GM15510 (cell line): ENCODE measurements around the gene CRIM1.

ENCODE experiments used
- POLR2A ChIP-seq: IDR thresholded peaks from 3 replicates; pipeline ENCODE4 v1.6.1; 2011; ENCODE audit warnings: borderline replicate concordance; ENCODE audit not compliant: insufficient read length; ENCODE audit errors: extremely low read depth

The CRIM1 gene

DNA sequence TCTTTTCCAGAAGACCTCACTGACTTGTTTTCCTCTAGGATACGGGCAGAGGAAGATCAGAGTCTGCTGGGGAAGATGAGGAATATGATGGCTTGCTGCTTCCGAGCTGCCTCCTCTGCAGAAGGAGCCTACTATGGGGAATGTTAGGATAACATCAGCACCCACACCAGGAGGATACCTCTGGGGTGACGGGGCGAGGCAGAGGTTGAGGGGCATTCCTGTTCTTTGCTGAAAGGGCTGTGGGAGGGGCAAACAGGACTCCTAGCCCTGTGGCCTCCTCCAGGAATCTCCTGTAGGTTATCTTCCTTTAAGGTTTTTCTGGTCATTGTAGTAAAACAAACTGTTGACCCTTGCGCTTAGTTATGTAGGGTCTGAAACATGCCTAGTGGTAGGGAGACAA, 102.5 kb downstream of the CRIM1 start:
- no peak for TF ChIP-seq POLR2A

DNA sequence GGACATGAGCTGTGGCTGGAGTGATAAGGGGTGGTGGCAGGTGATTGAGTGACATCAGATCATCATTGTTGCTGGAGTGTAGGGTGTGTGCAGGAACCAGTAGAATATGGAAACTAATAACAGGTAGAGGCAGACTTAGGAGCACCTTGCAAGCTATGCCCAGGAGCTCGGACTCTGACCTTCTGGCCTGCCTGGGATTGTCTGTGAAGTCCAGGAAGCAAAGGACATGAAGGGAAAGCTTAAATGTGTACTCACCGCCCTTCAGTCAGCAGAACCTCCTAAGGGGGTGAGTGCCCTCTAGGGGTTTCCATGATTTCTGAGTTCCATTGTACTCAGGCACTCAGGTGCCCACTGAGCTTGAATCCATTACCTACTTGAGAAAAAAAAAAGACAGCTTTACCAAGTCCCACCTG, 104.2 kb downstream of the CRIM1 start:
- TF ChIP-seq POLR2A = no peak

DNA sequence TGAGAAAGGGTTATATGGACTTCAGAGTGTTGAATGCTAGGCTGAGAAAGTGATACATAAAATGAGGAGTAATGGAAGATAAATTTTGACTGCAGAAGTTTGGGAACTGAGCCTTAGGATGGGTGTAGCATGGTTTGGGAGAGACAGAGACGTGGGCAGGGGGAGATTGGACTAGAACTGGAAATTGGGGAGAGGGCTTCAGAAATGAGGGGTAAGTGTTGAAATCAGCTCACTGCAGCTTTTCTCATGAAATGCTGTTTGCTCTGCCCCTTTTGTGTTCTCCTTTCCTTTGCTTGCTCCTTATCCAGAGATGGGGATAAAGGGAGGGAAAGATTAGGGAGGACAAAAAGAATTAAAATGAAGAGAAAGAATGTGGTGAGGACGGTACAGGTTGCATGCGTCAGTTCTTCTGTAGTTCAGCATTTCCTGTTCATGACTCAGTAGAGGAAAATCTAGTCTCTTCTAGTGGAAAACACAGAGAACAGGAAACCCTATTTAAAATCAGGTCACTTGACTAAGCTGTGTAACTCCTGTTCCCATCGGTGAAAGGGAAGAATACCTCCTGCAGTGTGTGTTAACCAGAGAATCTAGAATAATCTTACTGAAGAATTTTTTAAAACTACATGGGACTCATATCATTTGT, 105.6 kb downstream of the CRIM1 start:
- no peak for TF ChIP-seq POLR2A

DNA sequence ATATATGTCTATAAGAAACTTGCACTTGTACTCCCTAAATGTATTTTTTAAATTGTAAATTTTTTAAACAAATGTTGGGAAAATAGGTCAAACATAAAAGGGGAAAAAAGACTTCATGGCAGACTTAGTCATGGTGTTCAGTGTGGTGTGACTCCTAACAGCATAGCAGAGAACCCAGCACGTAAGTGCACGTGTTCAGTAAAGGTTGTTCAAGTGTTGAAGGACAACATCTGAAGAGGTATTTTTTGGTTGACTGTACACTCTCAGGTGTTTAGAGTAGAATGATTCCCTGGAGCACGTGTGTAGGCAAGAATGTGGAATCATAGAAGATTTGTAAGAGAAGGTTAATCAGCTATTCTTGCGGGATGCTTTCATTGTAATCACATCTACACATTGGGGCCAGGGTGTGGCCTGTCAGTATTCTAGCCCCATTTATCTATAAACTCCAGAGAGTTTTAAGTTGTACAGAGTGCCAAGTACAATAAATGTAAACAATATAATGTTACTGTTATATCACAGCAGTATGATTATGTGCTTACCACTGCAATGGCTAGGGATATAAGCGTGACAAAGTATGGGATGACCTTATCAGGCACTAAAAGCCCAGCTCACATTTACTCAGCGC, 106.8 kb downstream of the CRIM1 start:
- no peak for TF ChIP-seq POLR2A

DNA sequence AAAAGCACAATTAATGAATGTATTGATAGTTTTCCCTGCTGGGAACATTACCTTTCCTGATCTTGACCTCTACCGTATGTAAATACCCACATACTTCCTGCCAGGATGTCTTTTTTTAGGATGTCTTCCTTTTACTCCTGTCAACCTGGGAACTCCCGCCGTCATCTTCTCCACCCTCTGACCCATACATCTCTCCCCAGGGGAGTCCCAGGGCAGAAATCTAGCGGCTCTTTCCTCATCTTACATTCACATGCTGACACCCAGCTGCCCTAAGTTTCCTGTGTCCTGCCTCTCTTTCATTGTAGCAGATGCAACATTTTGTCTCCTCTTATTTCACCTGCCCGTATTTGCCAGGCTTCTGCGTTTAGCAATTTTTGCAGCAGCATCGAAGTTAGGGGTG, 107.8 kb downstream of the CRIM1 start:
- no peak for TF ChIP-seq POLR2A

DNA sequence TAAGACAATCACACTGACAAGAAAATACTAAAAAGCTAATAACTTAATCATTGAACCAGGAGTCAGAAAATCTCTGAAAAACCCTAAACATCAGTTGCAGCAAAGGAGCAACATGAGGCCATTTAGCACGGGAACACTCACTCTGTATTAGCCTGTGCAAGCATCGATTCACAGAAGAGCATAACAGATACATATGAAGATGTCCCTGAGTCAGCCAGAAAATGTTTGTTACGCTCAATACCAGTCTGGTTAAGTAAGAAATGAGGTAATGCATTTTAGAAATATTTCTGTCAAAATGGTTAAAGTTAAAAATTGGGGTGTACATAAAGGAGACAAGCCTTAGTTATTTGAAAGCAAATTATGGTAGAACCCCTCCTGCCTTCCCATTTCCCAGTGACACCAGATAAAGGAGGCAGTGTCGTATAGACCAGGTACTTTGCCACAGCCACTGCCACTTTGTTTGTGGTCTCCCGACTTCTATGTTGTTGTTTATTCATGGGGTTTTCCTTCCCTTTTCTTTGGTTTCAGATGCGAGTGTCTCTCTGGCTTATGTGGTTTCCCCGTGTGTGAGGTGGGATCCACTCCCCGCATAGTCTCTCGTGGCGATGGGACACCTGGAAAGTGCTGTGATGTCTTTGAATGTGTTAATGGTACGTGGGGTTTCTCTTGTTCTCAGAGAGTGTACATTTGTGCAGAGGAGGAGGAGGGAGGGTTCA, 108.6 kb downstream of the CRIM1 start:
- no peak for TF ChIP-seq POLR2A

DNA sequence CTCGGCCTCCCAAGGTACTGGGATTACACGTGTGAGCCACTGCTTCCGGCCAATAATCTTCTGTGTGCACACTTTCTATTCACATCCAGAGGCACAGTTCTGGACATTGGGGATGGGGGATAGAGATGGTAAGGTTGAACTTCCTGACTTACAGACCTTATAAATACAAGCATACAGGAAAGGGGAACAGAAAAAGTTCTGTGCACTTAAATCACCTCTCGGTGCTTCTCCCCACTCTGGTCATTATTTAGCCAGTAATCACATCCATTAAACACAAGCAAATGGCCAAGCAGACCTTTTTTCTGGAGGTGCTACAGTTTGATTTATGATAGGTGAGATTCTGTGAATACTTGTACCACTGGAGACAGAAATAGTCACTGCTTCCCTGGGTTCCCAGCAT, 110.6 kb downstream of the CRIM1 start:
- no peak for TF ChIP-seq POLR2A

DNA sequence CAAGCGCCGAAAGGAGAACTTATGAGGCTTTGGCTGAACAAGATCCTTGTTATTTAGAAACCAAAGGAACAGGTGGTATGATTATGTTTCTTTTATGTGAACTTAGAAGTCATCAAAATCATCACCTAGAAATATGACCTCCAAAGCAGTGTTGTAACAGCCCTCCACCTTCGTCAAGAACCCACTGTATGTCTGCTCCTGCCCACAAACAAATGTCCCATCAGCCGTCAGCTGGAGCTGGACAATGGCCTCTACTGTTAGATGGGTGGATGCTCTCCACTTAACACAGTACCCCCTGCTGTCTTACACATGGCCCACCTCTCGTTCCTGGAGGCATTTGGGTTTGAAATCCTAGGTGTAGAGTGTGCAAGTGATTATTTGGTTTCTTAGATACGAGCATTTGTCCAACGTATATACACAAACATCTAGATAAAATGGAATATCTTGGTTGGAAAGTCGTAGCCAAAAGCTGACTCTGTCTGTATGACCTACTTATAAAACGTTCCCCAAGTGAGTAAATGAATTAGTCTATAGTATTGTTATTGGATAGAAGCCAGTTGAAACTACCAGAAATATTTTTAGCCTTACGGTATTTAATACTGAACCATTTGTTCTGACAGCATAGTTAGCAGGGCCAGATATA, 113.0 kb downstream of the CRIM1 start:
- no peak for TF ChIP-seq POLR2A

DNA sequence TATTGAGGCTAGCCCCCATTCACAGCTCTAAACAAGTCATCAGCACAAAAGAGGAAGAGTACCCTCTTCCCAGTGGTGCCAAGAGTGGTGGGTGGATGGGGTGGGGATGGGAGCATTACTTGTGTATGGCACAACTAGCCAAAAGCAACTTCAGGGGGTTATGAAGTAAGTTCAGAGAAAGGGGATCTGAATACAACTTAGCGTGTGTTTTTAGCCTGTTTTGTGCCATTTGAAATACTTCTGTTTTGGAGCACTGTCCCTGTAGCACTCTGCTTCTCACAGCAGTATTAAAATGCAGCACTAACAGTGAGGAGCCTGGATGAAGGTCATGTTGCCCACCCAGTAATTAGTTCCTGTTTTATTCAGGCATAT, 113.5 kb downstream of the CRIM1 start:
- TF ChIP-seq POLR2A = no peak

DNA sequence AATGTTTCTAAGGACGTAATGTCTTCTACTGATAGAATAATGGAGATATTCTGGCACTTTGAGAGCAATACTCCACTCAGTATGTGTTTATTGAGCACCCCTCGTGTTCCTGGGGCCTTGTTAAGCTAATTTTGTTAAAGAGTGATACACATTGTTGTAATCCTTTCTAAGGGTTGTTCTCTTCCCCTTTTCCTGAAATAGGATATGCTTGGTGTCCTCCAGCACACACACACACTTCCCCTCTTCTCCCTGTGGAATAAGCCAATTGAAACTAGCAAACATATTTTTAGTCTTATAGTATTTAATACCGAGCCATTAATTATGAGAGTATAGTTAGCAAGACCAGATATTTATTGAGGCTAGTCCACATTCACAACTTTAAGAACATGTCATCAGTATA, 114.1 kb downstream of the CRIM1 start:
- no peak for TF ChIP-seq POLR2A

DNA sequence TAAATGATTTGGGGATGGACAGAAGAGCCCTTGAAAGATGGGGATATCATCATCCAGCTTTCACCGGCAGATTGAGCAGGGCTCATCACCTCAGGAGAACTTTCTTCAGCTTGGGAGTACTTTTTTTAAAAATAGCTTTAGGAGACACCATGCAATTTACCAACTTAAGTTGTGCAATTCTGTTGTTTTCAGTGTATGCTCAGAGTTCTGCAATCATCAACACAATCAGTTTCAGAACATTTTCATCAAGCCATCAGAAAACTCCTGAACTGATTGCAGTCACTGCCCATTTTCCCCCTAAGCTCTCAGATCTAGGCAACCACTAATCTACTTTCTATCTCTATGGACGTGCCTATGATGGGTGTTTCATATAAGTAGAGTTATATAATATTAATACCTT, 117.7 kb downstream of the CRIM1 start:
- TF ChIP-seq POLR2A = no peak

DNA sequence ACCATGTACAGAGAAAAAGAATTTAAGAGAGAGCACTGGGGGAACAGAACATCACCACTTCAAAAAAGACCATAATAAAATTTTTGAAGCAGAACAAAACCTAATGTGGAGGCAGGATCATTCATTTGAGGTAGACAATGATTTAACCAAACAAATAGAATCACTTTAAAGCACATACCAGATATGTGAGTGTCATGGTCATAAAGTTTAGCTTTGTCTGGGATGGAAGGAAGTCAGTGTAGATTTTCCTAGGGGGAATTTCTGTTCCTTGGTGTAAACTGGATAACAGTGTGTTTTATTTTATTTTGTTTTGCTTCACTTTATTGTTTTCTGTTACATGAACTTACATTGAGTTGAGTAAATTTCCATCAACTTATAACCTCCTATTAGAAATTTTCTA, 120.8 kb downstream of the CRIM1 start:
- TF ChIP-seq POLR2A = no peak

DNA sequence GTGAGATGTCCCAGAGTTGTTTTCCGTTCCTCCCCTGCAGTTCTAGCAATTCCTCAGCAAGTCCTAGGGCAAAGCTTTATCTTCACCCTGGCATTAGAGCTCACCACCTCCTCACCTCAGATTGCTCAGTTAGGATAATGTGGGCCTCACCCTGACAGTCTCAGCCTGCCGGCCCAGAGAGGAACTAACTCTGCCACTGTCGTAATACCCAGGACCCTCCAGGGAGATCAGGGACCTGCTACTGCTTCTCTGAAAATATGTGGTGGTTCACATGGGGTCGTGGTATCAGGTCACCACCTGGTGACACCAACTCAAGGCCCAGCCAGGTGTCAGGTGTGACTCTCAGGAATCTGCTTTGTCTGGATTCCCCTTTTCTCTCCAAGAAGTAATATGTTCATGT, 121.7 kb downstream of the CRIM1 start:
- TF ChIP-seq POLR2A = no peak

DNA sequence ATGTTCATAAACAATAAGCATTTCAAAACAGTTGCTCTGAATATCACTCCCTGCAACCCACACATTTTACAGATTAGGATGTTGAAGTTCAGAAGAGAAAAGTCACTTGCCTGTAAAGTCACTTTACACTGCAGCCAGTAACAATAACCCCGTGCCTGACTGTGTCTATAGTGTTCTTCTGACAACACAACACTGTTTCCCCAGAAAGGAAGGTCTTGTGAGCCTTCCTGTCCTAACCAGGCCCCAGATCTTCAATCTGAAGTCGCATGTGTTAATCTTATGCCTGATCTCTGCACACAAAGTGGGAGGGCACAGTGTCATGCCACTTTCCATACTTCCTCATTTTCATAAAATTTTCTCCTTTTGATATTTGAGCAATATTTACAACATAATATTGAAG, 122.2 kb downstream of the CRIM1 start:
- no peak for TF ChIP-seq POLR2A

DNA sequence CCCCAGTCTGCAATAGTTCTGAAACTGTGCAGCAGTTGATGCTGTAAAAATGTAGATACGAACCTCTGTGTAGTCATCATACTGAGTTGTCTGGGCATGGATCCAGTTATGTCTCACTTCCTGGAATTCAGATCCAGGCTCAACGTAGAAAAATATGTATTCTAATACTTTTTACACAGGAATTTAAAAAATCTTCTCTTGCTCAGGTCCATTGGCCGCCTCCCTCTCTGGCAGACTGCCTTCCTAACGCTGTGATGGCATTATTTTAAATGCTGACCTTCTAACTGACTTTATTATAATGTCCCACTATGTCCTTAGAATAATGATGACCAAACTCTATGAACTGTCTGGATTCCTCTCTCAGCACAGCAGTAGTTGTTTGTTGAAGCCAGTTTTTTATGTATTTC, 122.8 kb downstream of the CRIM1 start:
- no peak for TF ChIP-seq POLR2A
